HG03442 (cell line): ENCODE results near the gene CSNK1D.

ENCODE experiments used
- ATAC-seq: cut with Tn5 transposase; IDR thresholded peaks from one replicate; pipeline ENCODE4 v1.9.1; 2021; ENCODE audit warnings: mild to moderate bottlenecking, moderate library complexity; ENCODE audit not compliant: unreplicated experiment

Gene CSNK1D

GRCh38 chr17:82241183-82241925 lies 32.1 kb downstream of the CSNK1D start:
- ATAC-seq = no peak

DNA sequence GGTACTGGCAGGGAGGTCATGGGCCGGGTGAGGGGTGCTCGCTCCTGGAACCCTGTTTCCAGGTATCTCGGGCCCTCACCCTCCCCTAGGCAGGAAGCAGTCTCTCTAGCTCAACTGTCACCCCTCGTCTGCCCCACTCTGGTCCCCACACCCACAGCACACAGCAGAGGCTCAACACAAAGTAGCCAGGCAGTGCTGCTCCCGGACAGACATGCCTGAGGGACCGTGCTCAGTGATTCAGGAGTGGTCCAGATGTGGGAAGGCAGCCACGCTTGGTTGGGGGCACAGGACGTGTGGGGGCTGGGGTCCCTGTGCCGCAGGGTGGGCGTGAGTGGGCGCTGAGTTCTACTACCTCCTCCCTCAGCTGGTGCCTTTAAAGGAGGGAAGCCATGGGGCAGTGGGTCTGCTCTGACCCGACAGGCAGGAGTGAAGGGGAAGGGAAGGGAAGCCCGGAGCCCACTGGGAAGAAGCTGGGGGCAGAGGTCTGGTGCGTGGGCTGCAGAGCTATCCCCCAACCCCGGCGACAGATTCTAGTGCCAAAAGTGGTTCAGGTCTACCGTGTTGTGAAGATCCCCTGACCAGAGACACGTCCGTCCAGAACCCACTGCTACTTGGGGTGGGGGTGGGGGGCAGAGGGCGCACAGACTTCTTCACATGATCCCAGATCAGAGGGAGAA lies 32.9 kb downstream of the CSNK1D start:
- no peak for ATAC-seq

- no peak for ATAC-seq
These were observed 33.5 kb downstream of the CSNK1D start for GRCh38 chr17:82239926-82240505.

DNA sequence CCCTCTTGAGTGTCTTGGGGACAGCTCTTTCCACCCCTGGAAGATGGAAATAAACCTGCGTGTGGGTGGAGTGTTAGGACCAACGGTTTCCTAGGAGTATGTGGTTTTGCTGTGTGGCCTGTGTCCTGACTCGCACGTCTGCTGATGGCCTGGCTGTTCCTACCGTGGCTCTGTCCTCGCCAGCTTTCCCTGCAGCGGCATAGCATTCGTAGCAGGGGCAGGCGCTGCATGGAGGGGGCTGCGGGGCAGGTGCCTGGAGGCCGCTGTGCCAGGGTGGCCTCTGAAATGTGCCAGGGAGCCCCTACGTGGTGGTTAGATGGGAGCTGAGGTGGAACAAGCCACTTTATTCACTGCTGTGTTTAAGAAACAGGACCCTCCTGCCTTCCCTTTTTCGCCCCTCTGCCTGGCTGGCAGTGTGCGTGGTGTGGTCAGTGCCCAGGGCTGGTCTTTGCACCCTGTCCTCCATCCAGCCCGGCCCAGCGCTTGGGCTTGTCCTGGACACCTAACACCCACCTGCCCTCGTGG lies 34.0 kb downstream of the CSNK1D start:
- no peak for ATAC-seq

- no peak for ATAC-seq
These were observed 34.9 kb downstream of the CSNK1D start for GRCh38 chr17:82238472-82239201.

- ATAC-seq = no peak
These were observed 35.6 kb downstream of the CSNK1D start for GRCh38 chr17:82237746-82238471.

GRCh38 chr17:82237083-82237745 lies 36.3 kb downstream of the CSNK1D start:
- no peak for ATAC-seq

DNA sequence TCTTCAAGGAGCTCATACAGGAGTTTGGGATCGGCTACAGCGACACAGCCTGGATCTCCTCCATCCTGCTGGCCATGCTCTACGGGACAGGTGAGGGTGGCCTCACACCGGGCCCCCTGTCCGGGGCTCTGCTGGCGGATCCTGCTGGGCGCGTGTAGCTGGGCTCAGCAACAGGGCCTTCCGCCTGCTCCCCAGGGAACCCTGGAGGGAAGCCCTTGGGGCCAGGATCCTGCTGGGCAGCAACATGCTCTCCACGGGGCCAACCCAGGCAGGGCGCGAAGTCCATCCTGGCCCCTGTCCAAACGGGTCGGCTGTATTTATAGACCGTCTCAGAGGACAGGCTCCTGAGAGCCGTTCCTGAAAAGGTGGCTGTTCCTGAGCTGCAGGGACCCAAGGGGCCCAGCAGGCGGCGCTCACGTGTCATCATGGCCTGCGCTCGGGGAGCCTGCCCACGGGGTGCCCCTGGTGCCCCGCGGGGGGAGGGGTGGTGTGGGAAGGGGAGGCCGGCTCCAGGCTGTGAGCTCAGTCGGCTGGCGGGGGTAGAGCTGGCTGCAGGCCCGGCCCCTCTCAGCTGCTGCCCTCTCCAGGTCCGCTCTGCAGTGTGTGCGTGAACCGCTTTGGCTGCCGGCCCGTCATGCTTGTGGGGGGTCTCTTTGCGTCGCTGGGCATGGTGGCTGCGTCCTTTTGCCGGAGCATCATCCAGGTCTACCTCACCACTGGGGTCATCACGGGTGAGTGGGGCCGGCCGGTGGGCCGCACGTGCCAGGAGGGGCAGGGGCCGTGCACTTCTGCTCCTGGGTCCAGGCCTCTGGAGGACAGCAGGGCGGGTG lies 37.1 kb downstream of the CSNK1D start:
- ATAC-seq = no peak

GRCh38 chr17:82235775-82236141 lies 37.7 kb downstream of the CSNK1D start:
- no peak for ATAC-seq

DNA sequence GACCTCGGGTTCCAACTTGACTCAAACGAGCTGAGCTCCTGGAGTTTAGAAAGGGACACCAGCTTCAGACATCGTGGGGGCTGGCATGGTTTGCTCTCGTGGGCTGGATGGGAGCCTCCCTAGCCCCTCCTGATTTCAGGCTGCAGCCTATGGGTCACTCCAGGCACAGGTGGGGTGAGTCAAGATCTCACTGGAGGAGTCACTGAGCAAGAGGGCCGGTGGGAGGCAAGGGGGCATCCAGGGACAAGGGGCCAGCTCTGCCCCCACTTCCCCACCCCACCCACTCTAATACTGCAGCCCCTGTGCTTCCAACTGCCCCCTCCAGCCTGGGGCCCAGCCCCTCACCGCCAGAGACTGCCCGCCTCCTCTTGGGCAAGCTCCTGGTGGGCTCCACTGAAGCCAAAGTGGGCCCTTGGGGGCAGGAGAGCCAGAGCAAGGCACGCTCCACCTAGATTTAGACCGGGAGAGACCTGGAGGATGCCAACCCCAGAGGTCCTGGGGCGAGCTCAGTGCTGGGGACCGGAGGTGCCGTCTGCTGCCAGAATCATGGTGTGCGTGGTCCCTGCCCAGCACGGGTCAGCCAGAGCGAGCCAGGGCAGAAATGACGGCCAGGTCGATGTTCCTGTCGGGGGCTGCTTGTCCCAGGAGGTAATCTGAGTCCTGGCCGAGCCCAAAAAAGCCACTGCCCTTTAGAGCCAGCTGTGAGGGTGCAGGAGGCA lies 38.3 kb downstream of the CSNK1D start:
- ATAC-seq = no peak

GRCh38 chr17:82234211-82235055 lies 39.1 kb downstream of the CSNK1D start:
- no peak for ATAC-seq

GRCh38 chr17:82232876-82233785 lies 40.4 kb downstream of the CSNK1D start:
- ATAC-seq = no peak

DNA sequence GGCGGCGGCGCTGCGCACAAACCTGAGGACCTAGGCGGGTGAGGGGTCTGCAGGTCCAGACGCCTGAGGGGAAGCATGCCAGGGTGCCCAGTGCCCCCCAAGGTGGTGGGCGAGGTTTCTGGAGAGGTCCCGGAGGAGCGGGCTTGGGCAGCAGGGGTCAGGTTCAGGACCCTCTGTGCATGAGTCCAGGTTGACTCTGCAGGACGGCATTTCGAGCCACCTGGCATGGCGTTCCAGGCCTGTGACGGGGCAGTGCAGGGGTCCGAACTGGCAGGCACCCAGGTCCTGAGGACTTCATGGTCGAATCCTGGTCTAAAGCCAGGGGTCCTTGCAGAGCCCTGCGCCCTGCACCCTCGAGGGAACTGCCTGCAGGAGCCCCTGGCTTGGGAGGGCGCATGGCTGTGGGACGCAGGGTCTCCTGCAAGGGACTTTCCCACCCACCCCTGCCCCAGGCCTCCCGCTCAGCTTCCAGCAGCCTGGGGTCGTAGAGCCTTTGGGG lies 41.1 kb downstream of the CSNK1D start:
- no peak for ATAC-seq

GRCh38 chr17:82231562-82232321 lies 41.8 kb downstream of the CSNK1D start:
- ATAC-seq = no peak

DNA sequence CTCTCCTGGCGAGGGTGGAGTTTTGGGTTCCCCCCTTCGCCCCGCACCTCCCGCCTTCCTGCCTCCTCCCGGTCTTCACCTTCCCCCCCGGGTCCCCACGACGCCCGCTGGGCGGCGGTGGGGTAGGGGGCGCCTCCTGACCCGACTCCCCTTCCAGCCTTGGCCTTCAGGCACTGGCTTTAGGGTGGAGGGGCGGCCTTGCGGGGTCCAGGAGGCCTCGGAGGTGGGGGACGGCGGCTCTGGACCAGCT lies 42.3 kb downstream of the CSNK1D start:
- ATAC-seq = no peak
